Measurements from ENCODE around the gene TMEM127. TPM values are rescaled to one million over a fixed set of nuclear protein-coding genes. Genes with fewer than 3 reads are reported as not detected.
A peak's percentile ranks its signal among the peaks of the same experiment; 100 is the strongest.

The TMEM127 gene
- total RNA-seq, 4 donors from 2014 or later = 27.1 to 38.8 (median 30.9) TPM

- H3K27ac ChIP-seq = peak overlapping the region; percentile 81 to 92 (median 88)
- peak overlapping the region; percentile 83 to 95 (median 89) for H3K4me3 ChIP-seq
- intact Hi-C loops (cut with DNase I; ENCODE audit: low total_unique reads) = loop anchor here (1.0 to 5.0 kb wide), 4 partner anchors 29 to 203 kb away; partner anchors contain the start of genes CIAO1 and NCAPH
- H3K27me3 ChIP-seq = no peaks in the 10 kb centered on the region
- DNase-seq (no peak), ATAC-seq (no peak)
- in situ Hi-C loops (cut with MboI; ENCODE audit: low sequenced_read_pairs in 4 of 4) = loop anchor here in 2 of 4 donors (25.0 kb wide), 1 partner anchor 206 kb away; the partner anchor contains the start of gene NEURL3 (in 2 of the 2)
- H3K4me1 ChIP-seq = peaks cover 17 to 18% of the 10 kb centered on the region in 2 donors
- TF ChIP-seq CTCF (IDR thresholded peaks at IDR 0.05 in 4 of 5, conservative IDR thresholded peaks at IDR 0.05 in 1 of 5) = no peak
- H3K36me3 ChIP-seq = peaks cover 3 to 27% of the 10 kb centered on the region in 2 donors
- no peaks in the 10 kb centered on the region for H3K9me3 ChIP-seq
These were observed 40.1 kb upstream of the TMEM127 start for GRCh38 chr2:96305979-96306308.

GRCh38 chr2:96305091-96305978 is 39.5 kb upstream of the TMEM127 start, which contains the start of gene SNRNP200:
Gene SNRNP200 (minus strand): TSS chr2:96305546. CDS start chr2:96305437, 109 bp downstream.
- DNase-seq (peak; percentile 74 to 80), ATAC-seq (peak; percentile 98 to 99)
- in situ Hi-C loops (cut with MboI; ENCODE audit: low sequenced_read_pairs in 4 of 4) = loop anchor here in 2 of 4 donors (25.0 kb wide), 1 partner anchor 207 kb away; the partner anchor contains the start of gene NEURL3 (in 2 of the 2)
- intact Hi-C loops (cut with DNase I; ENCODE audit: low total_unique reads) = loop anchor here (1.0 to 5.0 kb wide), 4 partner anchors 30 to 203 kb away; partner anchors contain the start of genes CIAO1 and NCAPH
- TF ChIP-seq CTCF (IDR thresholded peaks at IDR 0.05 in 4 of 5, conservative IDR thresholded peaks at IDR 0.05 in 1 of 5) = no peak
- TF ChIP-seq POLR2A (IDR thresholded peaks at IDR 0.05) = peak; percentile 61 to 80
- Histone ChIP-seq H3K4me3 (peak within 1 kb of the TSS; percentile 83 to 95 (median 89)), H3K27ac (peak within 1 kb of the TSS; percentile 81 to 92 (median 88)), H3K27me3 (no peaks in the 10 kb centered on the region), H3K4me1 (peaks cover 17 to 18% of the 10 kb centered on the region in 2 donors), H3K36me3 (peaks cover 3 to 33% of the 10 kb centered on the region in 2 donors), H3K9me3 (no peaks in the 10 kb centered on the region)

- H3K27ac ChIP-seq = peak overlapping the region; percentile 81 to 92 (median 88)
- no peak for TF ChIP-seq POLR2A (IDR thresholded peaks at IDR 0.05)
- no peak for TF ChIP-seq CTCF (IDR thresholded peaks at IDR 0.05 in 4 of 5, conservative IDR thresholded peaks at IDR 0.05 in 1 of 5)
- H3K4me1 ChIP-seq = peaks cover 17 to 18% of the 10 kb centered on the region in 2 donors
- no peaks in the 10 kb centered on the region for H3K27me3 ChIP-seq
- ATAC-seq (no peak), DNase-seq (no peak)
- peak overlapping the region; percentile 83 to 95 (median 89) for H3K4me3 ChIP-seq
- peaks cover 3 to 40% of the 10 kb centered on the region in 2 donors for H3K36me3 ChIP-seq
- in situ Hi-C loops (cut with MboI; ENCODE audit: low sequenced_read_pairs in 4 of 4) = loop anchor here in 2 of 4 donors (25.0 kb wide), 1 partner anchor 208 kb away; the partner anchor contains the start of gene NEURL3 (in 2 of the 2)
- H3K9me3 ChIP-seq = no peaks in the 10 kb centered on the region
- intact Hi-C loops (cut with DNase I; ENCODE audit: low total_unique reads) = loop anchor here (1.0 to 5.0 kb wide), 4 partner anchors 31 to 204 kb away; partner anchors contain the start of genes CIAO1 and NCAPH
These were observed 38.8 kb upstream of the TMEM127 start for GRCh38 chr2:96304606-96305005.

GRCh38 chr2:96301865-96302264 is 36.1 kb upstream of the TMEM127 start:
- intact Hi-C loops (cut with DNase I; ENCODE audit: low total_unique reads) = no loop called here
- Histone ChIP-seq H3K4me3 (no peak overlapping the region), H3K27me3 (no peaks in the 10 kb centered on the region), H3K4me1 (peaks cover 17 to 18% of the 10 kb centered on the region in 2 donors), H3K27ac (no peak overlapping the region), H3K36me3 (peaks cover 5 to 67% of the 10 kb centered on the region in 2 donors), H3K9me3 (no peaks in the 10 kb centered on the region)
- no peak for DNase-seq
- in situ Hi-C loops (cut with MboI; ENCODE audit: low sequenced_read_pairs in 4 of 4) = loop anchor here in 2 of 4 donors (25.0 kb wide), 1 partner anchor 210 kb away; the partner anchor contains the start of gene NEURL3 (in 2 of the 2)
- ATAC-seq = no peak
- TF ChIP-seq POLR2A (IDR thresholded peaks at IDR 0.05) = no peak
- no peak for TF ChIP-seq CTCF (IDR thresholded peaks at IDR 0.05 in 4 of 5, conservative IDR thresholded peaks at IDR 0.05 in 1 of 5)

All from gastrocnemius medialis (tissue), 4 donors.